ENCODE data around the gene ZFAND5.

- TF ChIP-seq CTCF (conservative IDR thresholded peaks at IDR 0.05; ENCODE audit: low read depth in 2 of 2) (no peak), STAT1 (IDR thresholded peaks at IDR 0.05; ENCODE audit: unreplicated experiment) (no peak), POLR2AphosphoS5 (IDR thresholded peaks at IDR 0.05; ENCODE audit: low read depth) (no peak), EZH2 (IDR thresholded peaks at IDR 0.05; ENCODE audit: low read depth, unreplicated experiment) (no peak), ETS1 (IDR thresholded peaks at IDR 0.05) (no peak), ZNF331 (CRISPR knock-in tag; IDR thresholded peaks at IDR 0.05; ENCODE audit: low read depth) (no peak), EZH2phosphoT487 (IDR thresholded peaks at IDR 0.05; ENCODE audit: unreplicated experiment) (no peak), CREB1 (CRISPR knock-in tag; IDR thresholded peaks at IDR 0.05; ENCODE audit: low read depth) (no peak), NANOG (IDR thresholded peaks at IDR 0.05; ENCODE audit: borderline replicate concordance) (no peak)
Measured at GRCh38 chr9:72337286-72337685, 27.7 kb downstream of the ZFAND5 start.
